HepG2 (cell line): Measurements from ENCODE around the gene ZNF10. TPM values are rescaled to one million over a fixed set of nuclear protein-coding genes. Genes with fewer than 3 reads are reported as not detected.
A peak's percentile ranks its signal among the peaks of the same experiment; 100 is the strongest.

Experiments
- ATAC-seq: fragments of 200-7000 bp; cut with Tn5 transposase; 3 replicates; pipeline ENCODE4 v1.9.1; 2020; ENCODE audit warnings: mild to moderate bottlenecking, moderate library complexity
- BruUV-seq: library from RNA; stranded (reverse); fragments of 400-500 nt; replicated peaks from 2 replicates; lab custom pipeline; 2021; lab: Mats Ljungman, UMichigan
- CTCF ChIA-PET: fragments of 300-600 bp; formaldehyde crosslinking; extraction: SDS; loops from one replicate; lab custom pipeline; 2021; ENCODE audit warnings: low total read pairs, inconsistent platforms, low intra/inter-chr PET ratio; lab: Yijun Ruan, JAX
- POLR2A ChIA-PET: fragments of 350-600 bp; sonication (Branson Sonifier 250); formaldehyde crosslinking; loops from one replicate; lab custom pipeline; 2020; ENCODE audit warnings: antibody characterized with exemption, inconsistent platforms; lab: Yijun Ruan, JAX
- DNase-seq: peaks from one replicate; pipeline ENCODE4 v3.0.0-alpha.2; 2015; ENCODE audit warnings: low spot score
- FAIRE-seq: peaks from 3 replicates; lab custom pipeline; 2011; peaks lifted over from hg19 to GRCh38; lab: Jason Lieb, UNC
- H2AFZ ChIP-seq: one replicate; pipeline ENCODE4 v1.6.1; 2011; ENCODE audit warnings: low read length, inconsistent platforms
- H3K27ac ChIP-seq: fragments of 300-600 bp; 3 replicates; pipeline ENCODE4 v1.8.0; 2011; ENCODE audit warnings: mixed run types, mild to moderate bottlenecking, mixed read lengths, low read length, inconsistent platforms; ENCODE audit not compliant: insufficient read depth; ENCODE audit errors: extremely low read length
- H3K27me3 ChIP-seq, 2 experiments: fragments of 200-600 bp in 1 of 2; 2 replicates in 1 of 2; 3 replicates in 1 of 2; pipeline versions ENCODE4 v1.6.0 to v1.8.0; 2011; ENCODE audit warnings: low read length in 2 of 2, mild to moderate bottlenecking in 2 of 2, moderate library complexity in 2 of 2, inconsistent platforms in 1 of 2; ENCODE audit not compliant: insufficient read depth in 2 of 2, control insufficient read depth in 1 of 2
- H3K36me3 ChIP-seq, 2 experiments: fragments of 200-600 bp in 1 of 2; replicated peaks in 1 of 2; 2 replicates in 1 of 2; 3 replicates in 1 of 2; pipeline versions ENCODE4 v1.5.1 to v1.8.0; 2011; ENCODE audit warnings: low read length in 2 of 2, inconsistent platforms in 1 of 2; ENCODE audit not compliant: insufficient read depth in 2 of 2, control insufficient read depth in 1 of 2
- H3K4me1 ChIP-seq: 2 replicates; pipeline ENCODE4 v1.5.1; 2012; ENCODE audit warnings: low read length, inconsistent platforms; ENCODE audit not compliant: insufficient read depth
- H3K4me2 ChIP-seq: 2 replicates; pipeline ENCODE4 v1.6.0; 2011; ENCODE audit warnings: low read depth, low read length, inconsistent platforms
- H3K4me3 ChIP-seq, 3 experiments: fragments of 200-600 bp in 1 of 3; sonication (generic), shearing (Covaris generic) in 1 of 3; replicated peaks in 1 of 3; 2 replicates each; pipeline ENCODE4 v1.5.1; 2011 to 2016; ENCODE audit warnings: low read length in 3 of 3, inconsistent platforms in 2 of 3, low read depth in 2 of 3, mild to moderate bottlenecking in 2 of 3, control low read depth in 1 of 3, mixed read lengths in 1 of 3; ENCODE audit not compliant: insufficient read depth in 1 of 3
- H3K79me2 ChIP-seq: one replicate; pipeline ENCODE4 v1.6.1; 2011; ENCODE audit warnings: low read length, inconsistent platforms; ENCODE audit not compliant: insufficient read depth
- H3K9ac ChIP-seq: 2 replicates; pipeline ENCODE4 v1.6.0; 2011; ENCODE audit warnings: mild to moderate bottlenecking, low read depth, low read length, inconsistent platforms; ENCODE audit not compliant: insufficient read depth
- H3K9me3 ChIP-seq: 2 replicates; pipeline ENCODE4 v1.5.1; 2012; ENCODE audit warnings: mild to moderate bottlenecking, low read length
- H4K20me1 ChIP-seq: 2 replicates; pipeline ENCODE4 v1.6.0; 2011; ENCODE audit warnings: inconsistent platforms, mild to moderate bottlenecking, low read length, moderate library complexity; ENCODE audit not compliant: insufficient read depth
- SETDB1 ChIP-seq: sonication (generic); formaldehyde crosslinking; IDR thresholded peaks from 2 replicates; pipeline ENCODE4 v1.5.1; 2020; ENCODE audit warnings: missing genetic modification reagents, mild to moderate bottlenecking, borderline replicate concordance
- ZNF224 ChIP-seq: sonication (generic); formaldehyde crosslinking; IDR thresholded peaks from 2 replicates; pipeline ENCODE4 v1.5.0; 2020; ENCODE audit warnings: mild to moderate bottlenecking, missing genetic modification reagents
- ZNF274 ChIP-seq: sonication (generic); formaldehyde crosslinking; IDR thresholded peaks from 2 replicates; pipeline ENCODE4 v1.5.1; 2020; ENCODE audit warnings: mild to moderate bottlenecking, missing genetic modification reagents
- ZNF326 ChIP-seq: sonication (generic); formaldehyde crosslinking; IDR thresholded peaks from 2 replicates; pipeline ENCODE4 v1.4.0; 2020; ENCODE audit warnings: missing genetic modification reagents, borderline replicate concordance
- ZNF75D ChIP-seq: sonication (generic); formaldehyde crosslinking; IDR thresholded peaks from 2 replicates; pipeline ENCODE4 v1.8.1; 2023; ENCODE audit warnings: missing genetic modification reagents, mild to moderate bottlenecking, borderline replicate concordance
- ZSCAN29 ChIP-seq: sonication (generic); formaldehyde crosslinking; conservative IDR thresholded peaks from 2 replicates; pipeline ENCODE4 v1.4.0; 2020; ENCODE audit warnings: mild to moderate bottlenecking, missing genetic modification reagents
- WGBS: methylation state at CpG from one replicate; pipeline ENCODE4 v1.1.6; 2017; ENCODE audit warnings: low lambda C conversion rate; 5-methylcytosine and 5-hydroxymethylcytosine counted together
- in situ Hi-C: cut with HindIII; loops from 2 replicates; pipeline ENCODE4 v1.10.0; 2017; ENCODE audit warnings: low pct_unique_long_range_greater_than_20kb; ENCODE audit not compliant: extremely low pct_ligation_motif_present
- intact Hi-C: fragments of 100-400 bp; cut with micrococcal nuclease; formaldehyde crosslinking; loops from one replicate; pipeline ENCODE4 v1.10.0; 2022; ENCODE audit not compliant: unreplicated experiment
- polyA plus RNA-seq, 8 experiments: library from polyadenylated mRNA; depleted of rRNA in 3 of 8; stranded (reverse) in 7 of 8; unstranded in 1 of 8; fragments of >200 nt; fragmentation: Illumina TruSeq in 4 of 8; extraction: Trizol in 4 of 8; gene quantifications; 2 replicates each; pipeline versions ENCODE4 v1.2.1 to v1.2.3, GENCODE V29; 2011 to 2016; ENCODE audit warnings: low read depth in 4 of 8, missing spikeins in 1 of 8, mixed read lengths in 1 of 8; ENCODE audit not compliant: insufficient read depth in 1 of 8
- total RNA-seq, 5 experiments: library from RNA; depleted of rRNA; stranded (reverse); fragments of >200 nt; fragmentation: Illumina TruSeq; extraction: Trizol; gene quantifications; 2 replicates each; pipeline ENCODE4 v1.2.3, GENCODE V29; 2016; ENCODE audit warnings: low read depth in 1 of 5
- TF ChIP-seq, protein P1 (sequence below): sonication (generic); formaldehyde crosslinking; IDR thresholded peaks from 2 replicates; pipeline ENCODE4 v1.5.1; 2020; ENCODE audit warnings: mild to moderate bottlenecking, missing genetic modification reagents

The ZNF10 gene
- total and polyA plus RNA-seq, 2 of the 13 experiments (the other 11 are each of a cell fraction or from before 2014, with no cell fraction given), result 2.9 to 6.5 TPM

DNA sequence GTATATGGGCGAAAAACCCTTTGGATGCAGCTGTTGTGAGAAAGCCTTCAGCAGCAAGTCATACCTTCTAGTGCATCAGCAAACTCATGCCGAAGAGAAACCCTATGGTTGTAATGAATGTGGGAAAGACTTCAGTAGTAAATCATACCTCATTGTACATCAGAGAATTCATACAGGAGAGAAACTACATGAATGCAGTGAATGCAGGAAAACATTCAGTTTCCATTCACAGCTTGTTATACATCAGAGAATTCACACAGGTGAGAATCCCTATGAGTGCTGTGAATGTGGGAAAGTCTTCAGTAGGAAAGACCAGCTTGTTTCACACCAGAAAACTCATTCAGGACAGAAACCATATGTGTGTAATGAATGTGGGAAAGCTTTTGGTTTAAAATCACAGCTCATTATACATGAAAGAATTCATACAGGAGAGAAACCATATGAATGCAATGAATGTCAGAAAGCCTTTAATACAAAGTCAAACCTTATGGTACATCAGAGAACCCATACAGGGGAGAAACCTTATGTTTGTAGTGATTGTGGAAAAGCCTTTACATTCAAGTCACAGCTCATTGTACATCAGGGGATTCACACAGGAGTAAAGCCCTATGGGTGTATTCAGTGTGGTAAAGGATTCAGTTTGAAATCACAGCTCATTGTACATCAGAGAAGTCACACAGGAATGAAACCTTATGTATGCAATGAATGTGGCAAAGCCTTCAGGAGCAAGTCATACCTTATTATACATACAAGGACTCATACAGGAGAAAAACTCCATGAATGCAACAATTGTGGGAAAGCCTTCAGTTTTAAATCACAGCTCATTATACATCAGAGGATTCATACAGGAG, 72.3 kb downstream of the ZNF10 start:
- no peak for FAIRE-seq
- peaks cover 74% of the 10 kb centered on the region for H3K9me3 ChIP-seq
- no peak for TF ChIP-seq ZNF326
- TF ChIP-seq ZNF75D, result 0 out of 2 replicates have a peak, but pooled peaks have one; percentile 75
- TF ChIP-seq, all 625 proteins: peak for 1
- ATAC-seq (no peak), DNase-seq (no peak)
- intact Hi-C loops (no loop called here), in situ Hi-C loops (no loop called here)
- WGBS, result 99% methylated on average over 2 of the region's 2 CpGs
- ChIA-PET POLR2A (no interaction called here), CTCF (no interaction called here)
- H2AFZ ChIP-seq, result no peak overlapping the region
- no peaks in the 10 kb centered on the region for H3K79me2 ChIP-seq
- no peaks in the 10 kb centered on the region for H3K4me1 ChIP-seq
- TSS peak; percentile 20 for BruUV-seq
- no peak overlapping the region for H3K27ac ChIP-seq
- H3K4me3 ChIP-seq, result no peak overlapping the region
- no peaks in the 10 kb centered on the region for H3K27me3 ChIP-seq
- H3K4me2 ChIP-seq, result no peak overlapping the region
- H4K20me1 ChIP-seq, result no peaks in the 10 kb centered on the region
- H3K36me3 ChIP-seq, result peaks cover 13 to 39% of the 10 kb centered on the region in 2 experiments
- H3K9ac ChIP-seq, result no peak overlapping the region

DNA sequence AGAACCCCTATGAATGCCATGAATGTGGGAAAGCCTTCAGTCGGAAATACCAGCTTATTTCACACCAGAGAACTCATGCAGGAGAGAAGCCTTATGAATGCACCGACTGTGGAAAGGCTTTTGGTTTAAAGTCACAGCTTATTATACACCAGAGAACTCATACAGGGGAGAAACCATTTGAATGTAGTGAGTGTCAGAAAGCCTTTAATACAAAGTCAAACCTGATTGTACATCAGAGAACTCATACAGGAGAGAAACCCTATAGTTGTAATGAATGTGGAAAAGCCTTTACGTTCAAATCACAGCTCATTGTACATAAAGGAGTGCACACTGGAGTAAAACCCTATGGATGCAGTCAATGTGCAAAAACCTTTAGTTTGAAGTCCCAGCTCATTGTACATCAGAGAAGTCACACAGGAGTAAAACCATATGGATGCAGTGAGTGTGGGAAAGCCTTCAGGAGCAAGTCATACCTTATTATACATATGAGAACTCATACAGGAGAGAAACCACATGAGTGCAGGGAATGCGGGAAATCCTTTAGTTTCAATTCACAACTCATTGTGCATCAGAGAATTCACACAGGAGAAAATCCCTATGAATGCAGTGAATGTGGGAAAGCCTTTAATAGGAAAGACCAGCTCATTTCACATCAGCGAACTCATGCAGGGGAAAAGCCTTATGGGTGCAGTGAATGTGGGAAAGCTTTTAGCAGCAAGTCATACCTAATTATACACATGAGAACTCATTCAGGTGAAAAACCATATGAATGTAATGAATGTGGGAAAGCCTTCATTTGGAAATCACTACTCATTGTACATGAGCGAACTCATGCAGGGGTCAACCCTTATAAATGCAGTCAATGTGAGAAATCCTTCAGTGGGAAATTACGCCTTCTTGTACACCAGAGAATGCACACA, 73.2 kb downstream of the ZNF10 start:
- Histone ChIP-seq H3K4me1 (no peaks in the 10 kb centered on the region), H3K27ac (no peak overlapping the region), H3K9ac (no peak overlapping the region), H3K9me3 (peaks cover 83% of the 10 kb centered on the region), H3K27me3 (no peaks in the 10 kb centered on the region), H3K79me2 (no peaks in the 10 kb centered on the region), H2AFZ (no peak overlapping the region), H3K4me3 (no peak overlapping the region), H3K4me2 (no peak overlapping the region), H3K36me3 (peaks cover 13 to 39% of the 10 kb centered on the region in 2 experiments), H4K20me1 (no peaks in the 10 kb centered on the region)
- 97% methylated on average over 7 of the region's 7 CpGs for WGBS
- CTCF ChIA-PET, result no interaction called here
- in situ Hi-C loops, result no loop called here
- DNase-seq, result no peak
- BruUV-seq, result no TSS peak
- no peak for FAIRE-seq
- POLR2A ChIA-PET, result no interaction called here
- TF ChIP-seq ZSCAN29 (CRISPR knock-in tag) (no peak), ZNF224 (no peak), SETDB1 (CRISPR knock-in tag) (0 out of 2 replicates have a peak, but pooled peaks have one; percentile 79), ZNF274 (CRISPR knock-in tag) (peak; percentile 100)
- TF ChIP-seq, protein P1, sequence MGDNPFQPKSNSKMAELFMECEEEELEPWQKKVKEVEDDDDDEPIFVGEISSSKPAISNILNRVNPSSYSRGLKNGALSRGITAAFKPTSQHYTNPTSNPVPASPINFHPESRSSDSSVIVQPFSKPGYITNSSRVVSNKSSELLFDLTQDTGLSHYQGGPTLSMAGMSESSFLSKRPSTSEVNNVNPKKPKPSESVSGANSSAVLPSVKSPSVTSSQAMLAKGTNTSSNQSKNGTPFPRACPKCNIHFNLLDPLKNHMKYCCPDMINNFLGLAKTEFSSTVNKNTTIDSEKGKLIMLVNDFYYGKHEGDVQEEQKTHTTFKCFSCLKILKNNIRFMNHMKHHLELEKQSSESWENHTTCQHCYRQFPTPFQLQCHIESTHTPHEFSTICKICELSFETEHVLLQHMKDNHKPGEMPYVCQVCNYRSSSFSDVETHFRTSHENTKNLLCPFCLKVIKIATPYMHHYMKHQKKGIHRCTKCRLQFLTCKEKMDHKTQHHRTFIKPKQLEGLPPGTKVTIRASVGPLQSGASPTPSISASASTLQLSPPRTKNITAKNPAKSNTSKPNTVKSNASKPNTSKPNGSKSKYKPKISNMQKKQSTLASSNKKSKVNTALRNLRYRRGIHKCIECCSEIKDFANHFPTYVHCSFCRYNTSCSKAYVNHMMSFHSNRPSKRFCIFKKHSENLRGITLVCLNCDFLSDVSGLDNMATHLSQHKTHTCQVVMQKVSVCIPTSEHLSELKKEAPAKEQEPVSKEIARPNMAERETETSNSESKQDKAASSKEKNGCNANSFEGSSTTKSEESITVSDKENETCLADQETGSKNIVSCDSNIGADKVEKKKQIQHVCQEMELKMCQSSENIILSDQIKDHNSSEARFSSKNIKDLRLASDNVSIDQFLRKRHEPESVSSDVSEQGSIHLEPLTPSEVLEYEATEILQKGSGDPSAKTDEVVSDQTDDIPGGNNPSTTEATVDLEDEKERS (CRISPR knock-in tag), result peak; percentile 57; the same call in 1 of the 2 replicates
- ATAC-seq, result no peak
- intact Hi-C loops, result no loop called here
